Adipocyte (in vitro differentiated cells): ENCODE data around the gene TBL3.

Source experiments
- DNase-seq: peaks from one replicate; pipeline ENCODE4 v3.0.0-alpha.2; 2015; ENCODE audit warnings: low read depth
- H3K27me3 ChIP-seq: replicated peaks from 2 replicates; pipeline ENCODE4 v1.7.0; 2013; ENCODE audit warnings: mild to moderate bottlenecking, low read length, moderate library complexity; ENCODE audit not compliant: control insufficient read depth, insufficient read depth
- H3K36me3 ChIP-seq: 2 replicates; pipeline ENCODE4 v1.7.0; 2013; ENCODE audit warnings: low read length, mild to moderate bottlenecking, moderate library complexity; ENCODE audit not compliant: control insufficient read depth, insufficient read depth, severe bottlenecking
- H3K4me1 ChIP-seq: 2 replicates; pipeline ENCODE4 v1.7.0; 2013; ENCODE audit warnings: mild to moderate bottlenecking, low read length, moderate library complexity; ENCODE audit not compliant: control insufficient read depth, insufficient read depth
- H3K4me3 ChIP-seq: 2 replicates; pipeline ENCODE4 v1.7.0; 2013; ENCODE audit warnings: mild to moderate bottlenecking, low read length, moderate library complexity
- H3K9ac ChIP-seq: 2 replicates; pipeline ENCODE4 v1.7.0; 2013; ENCODE audit warnings: mild to moderate bottlenecking, low read length, moderate library complexity
- H3K9me3 ChIP-seq: 2 replicates; pipeline ENCODE4 v1.7.0; 2013; ENCODE audit warnings: mild to moderate bottlenecking, low read length, moderate library complexity; ENCODE audit not compliant: control insufficient read depth

The TBL3 gene

GRCh38 chr16:1971796-1972489 lies at the start of gene TBL3:
Gene TBL3, plus strand, starts transcription at chr16:1972053. Its CDS starts 112 bp downstream, at chr16:1972165.
- peak within 1 kb of the TSS; percentile 95 for H3K4me3 ChIP-seq
- peaks cover 27% of the 10 kb centered on the region for H3K36me3 ChIP-seq
- peak; percentile 96 for DNase-seq

DNA sequence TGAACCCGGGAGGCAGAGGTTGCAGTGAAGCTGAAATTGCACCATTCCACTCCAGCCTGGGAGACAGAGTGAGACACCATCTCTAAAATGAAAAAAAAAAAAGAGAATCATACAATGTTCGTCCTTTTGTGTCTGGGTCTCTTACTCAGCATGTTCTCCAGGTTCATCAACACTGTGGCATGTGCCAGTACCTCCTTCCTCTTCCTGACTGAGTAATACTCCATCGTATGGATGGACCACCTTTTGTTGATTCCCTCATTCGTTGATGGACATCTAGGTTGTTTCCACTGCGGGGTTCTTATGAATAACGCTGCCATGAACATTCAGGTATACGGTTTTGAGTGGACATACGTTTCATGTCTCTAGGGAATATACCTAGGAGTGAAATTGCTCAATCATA lies 49.5 kb upstream of the TBL3 start:
- no peak for DNase-seq
- Histone ChIP-seq H3K36me3 (no peaks in the 10 kb centered on the region), H3K4me1 (peaks cover 7% of the 10 kb centered on the region), H3K9me3 (no peaks in the 10 kb centered on the region), H3K4me3 (no peak overlapping the region), H3K9ac (no peak overlapping the region), H3K27me3 (peaks cover 59% of the 10 kb centered on the region)

More at GRCh38 chr16:1971796-1972489, at the start of gene TBL3:
- peak within 1 kb of the TSS; percentile 92 for H3K9ac ChIP-seq
- peaks cover 12% of the 10 kb centered on the region for H3K4me1 ChIP-seq
- no peaks in the 10 kb centered on the region for H3K9me3 ChIP-seq
- H3K27me3 ChIP-seq: no peaks in the 10 kb centered on the region

- peak; percentile 88 for DNase-seq
- Histone ChIP-seq H3K4me1 (peaks cover 7% of the 10 kb centered on the region), H3K4me3 (no peak overlapping the region), H3K36me3 (no peaks in the 10 kb centered on the region), H3K27me3 (peaks cover 54% of the 10 kb centered on the region), H3K9me3 (no peaks in the 10 kb centered on the region), H3K9ac (no peak overlapping the region)
Measured at GRCh38 chr16:1923299-1924034, 48.4 kb upstream of the TBL3 start.

DNA sequence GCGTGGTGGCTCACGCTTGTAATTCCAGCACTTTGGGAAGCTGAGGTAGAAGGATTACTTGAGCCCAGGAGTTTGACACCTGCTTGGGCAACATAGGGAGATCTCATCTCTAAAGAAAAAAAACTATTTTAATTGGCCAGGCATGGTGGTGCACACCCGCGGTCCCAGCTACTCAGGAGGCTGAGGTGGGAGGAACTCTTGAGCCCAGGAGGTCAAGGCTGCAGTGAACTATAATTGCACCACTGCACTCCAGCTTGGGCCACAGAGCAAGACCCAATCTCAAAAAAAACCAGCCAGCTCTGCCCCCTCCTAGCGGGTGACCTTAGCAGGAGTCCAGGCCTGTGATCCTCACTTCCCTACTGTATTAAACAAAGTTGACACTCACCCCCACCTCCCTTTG lies 47.8 kb upstream of the TBL3 start:
- H3K4me3 ChIP-seq: no peak overlapping the region
- H3K36me3 ChIP-seq: no peaks in the 10 kb centered on the region
- H3K4me1 ChIP-seq: peaks cover 9% of the 10 kb centered on the region
- peaks cover 50% of the 10 kb centered on the region for H3K27me3 ChIP-seq
- H3K9ac ChIP-seq: no peak overlapping the region
- no peaks in the 10 kb centered on the region for H3K9me3 ChIP-seq
- DNase-seq: no peak

DNA sequence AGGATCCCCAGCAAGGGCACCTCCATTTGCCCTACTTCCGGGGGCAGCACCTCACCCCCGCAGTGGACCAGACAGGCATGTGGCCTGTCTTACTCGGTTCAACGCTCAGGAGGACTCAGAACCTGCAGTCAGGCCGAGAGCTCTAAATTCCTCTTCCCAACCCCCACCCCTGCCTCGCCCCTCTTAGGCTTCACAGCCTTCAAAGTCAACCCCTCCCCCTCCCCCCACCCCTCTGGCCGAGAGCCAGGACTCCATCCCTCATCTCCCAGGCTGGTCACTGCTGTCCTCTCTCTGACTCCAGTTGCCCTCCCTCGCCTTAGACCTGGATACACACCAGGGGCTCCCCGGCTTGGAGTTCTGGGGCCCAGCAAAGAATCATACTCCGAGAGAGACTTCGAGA lies 45.6 kb upstream of the TBL3 start:
- Histone ChIP-seq H3K27me3 (peaks cover 34% of the 10 kb centered on the region), H3K36me3 (no peaks in the 10 kb centered on the region), H3K9me3 (no peaks in the 10 kb centered on the region), H3K4me3 (no peak overlapping the region), H3K9ac (no peak overlapping the region), H3K4me1 (peaks cover 10% of the 10 kb centered on the region)
- DNase-seq: no peak

GRCh38 chr16:1929105-1929504 lies 42.7 kb upstream of the TBL3 start:
- H3K4me3 ChIP-seq: peak overlapping the region; percentile 59
- no peaks in the 10 kb centered on the region for H3K9me3 ChIP-seq
- peak; percentile 28 for DNase-seq

DNA sequence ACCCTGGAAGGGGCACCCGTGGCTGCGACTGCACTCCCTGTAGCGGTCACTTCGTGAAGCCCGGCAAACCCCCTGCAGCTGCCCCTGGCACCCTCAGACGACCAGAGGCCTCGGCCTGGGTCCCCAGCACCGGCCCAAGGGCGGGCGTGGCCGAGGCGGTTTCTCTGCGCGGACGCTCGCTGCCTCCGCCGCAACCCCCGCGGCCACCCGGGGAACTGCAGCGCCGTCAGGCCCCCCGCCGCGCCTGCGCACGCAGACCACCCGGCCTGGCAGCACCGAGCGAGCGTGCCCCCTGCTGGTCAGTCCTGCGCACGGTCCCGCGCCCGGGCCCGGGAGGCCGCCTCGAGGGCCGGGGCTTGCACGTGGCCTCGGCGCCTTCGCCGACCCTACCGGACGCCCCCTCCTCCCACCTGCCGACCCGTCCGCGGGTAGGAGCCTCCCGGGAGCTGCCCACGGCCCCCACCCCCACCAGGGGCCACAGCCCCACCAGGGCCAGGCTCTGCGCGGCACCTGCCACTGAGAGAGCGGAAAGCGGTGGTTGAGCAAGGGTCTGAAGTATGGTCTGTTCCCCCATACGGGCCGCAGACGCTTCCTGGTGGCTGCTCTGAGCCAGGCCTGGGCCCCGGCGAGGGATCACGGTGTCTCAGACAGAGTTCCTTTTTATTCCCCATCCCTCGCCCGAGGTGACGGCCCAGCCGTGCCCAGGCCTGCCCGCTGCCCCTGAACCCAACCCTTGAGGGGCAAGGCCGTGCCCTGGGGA lies 42.1 kb upstream of the TBL3 start:
- no peaks in the 10 kb centered on the region for H3K9me3 ChIP-seq
- peak; percentile 95 for DNase-seq
- peaks cover 3% of the 10 kb centered on the region for H3K4me1 ChIP-seq
- H3K9ac ChIP-seq: peak overlapping the region; percentile 78
- peak overlapping the region; percentile 59 for H3K4me3 ChIP-seq
- peaks cover 22% of the 10 kb centered on the region for H3K27me3 ChIP-seq
- H3K36me3 ChIP-seq: no peaks in the 10 kb centered on the region

More at GRCh38 chr16:1929105-1929504, 42.7 kb upstream of the TBL3 start:
- peaks cover 3% of the 10 kb centered on the region for H3K4me1 ChIP-seq
- peak overlapping the region; percentile 78 for H3K9ac ChIP-seq
- no peaks in the 10 kb centered on the region for H3K36me3 ChIP-seq
- H3K27me3 ChIP-seq: peaks cover 28% of the 10 kb centered on the region

GRCh38 chr16:1930338-1930720 lies 41.5 kb upstream of the TBL3 start:
- no peak for DNase-seq
- H3K9ac ChIP-seq: no peak overlapping the region

DNA sequence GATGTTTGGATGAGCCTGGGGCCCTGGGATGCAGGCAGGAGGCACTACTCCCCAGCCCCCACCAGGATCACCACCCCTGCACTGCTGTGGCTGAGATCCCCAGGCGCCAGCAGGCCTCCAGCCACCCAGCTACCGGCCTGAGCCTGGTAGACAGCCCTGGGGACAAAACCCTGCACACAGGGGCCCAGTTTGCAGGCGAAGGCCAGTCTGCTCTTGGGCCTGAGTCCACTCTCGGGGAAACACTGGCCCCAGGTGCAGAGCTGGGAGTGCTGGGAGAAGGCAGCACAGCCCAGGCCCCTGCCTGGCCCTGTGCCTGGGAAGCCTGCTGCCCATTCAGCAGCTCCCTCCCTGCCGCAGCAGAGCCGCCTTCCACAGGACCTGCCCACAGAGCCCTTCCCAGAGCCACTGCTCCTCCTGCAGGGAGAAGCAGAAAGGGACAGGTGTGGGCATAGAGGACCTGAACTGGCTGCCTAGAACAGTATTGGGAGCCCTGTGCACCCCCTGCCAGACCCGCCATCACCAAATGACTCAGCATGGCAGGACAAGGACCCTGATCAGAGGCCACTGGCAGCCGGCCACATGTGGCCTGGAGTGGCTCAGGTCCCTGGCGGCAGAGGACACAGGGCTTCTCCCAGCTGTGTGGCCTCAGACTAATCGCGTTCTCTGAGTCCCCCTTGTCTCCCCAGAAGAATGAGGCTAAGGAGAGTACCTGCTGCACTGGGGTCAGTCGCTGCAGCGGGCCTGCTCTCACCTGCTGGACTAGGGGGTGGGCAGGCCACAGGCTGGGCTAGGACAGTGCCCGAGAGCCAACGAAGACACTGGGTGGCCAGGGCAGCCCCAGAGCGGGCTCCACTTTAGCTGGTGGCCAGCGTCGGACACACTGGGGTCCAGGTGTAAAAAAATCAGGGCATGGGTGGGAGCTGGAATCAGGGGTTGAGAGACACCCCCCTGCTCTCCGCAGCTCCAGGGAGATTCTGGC lies 39.5 kb upstream of the TBL3 start:
- Histone ChIP-seq H3K9ac (no peak overlapping the region), H3K4me1 (peaks cover 3% of the 10 kb centered on the region), H3K4me3 (no peak overlapping the region), H3K36me3 (no peaks in the 10 kb centered on the region), H3K27me3 (peaks cover 20% of the 10 kb centered on the region), H3K9me3 (no peaks in the 10 kb centered on the region)
- DNase-seq: no peak

More at GRCh38 chr16:1930338-1930720, 41.5 kb upstream of the TBL3 start:
- Histone ChIP-seq H3K4me1 (peaks cover 3% of the 10 kb centered on the region), H3K27me3 (peaks cover 20% of the 10 kb centered on the region), H3K36me3 (no peaks in the 10 kb centered on the region), H3K9me3 (no peaks in the 10 kb centered on the region), H3K4me3 (no peak overlapping the region)

GRCh38 chr16:1933097-1933661 lies 38.7 kb upstream of the TBL3 start:
- Histone ChIP-seq H3K9me3 (no peaks in the 10 kb centered on the region), H3K27me3 (peaks cover 20% of the 10 kb centered on the region), H3K4me3 (no peak overlapping the region), H3K9ac (no peak overlapping the region), H3K4me1 (peaks cover 3% of the 10 kb centered on the region), H3K36me3 (peaks cover 4% of the 10 kb centered on the region)
- DNase-seq: no peak
